Lower leg skin (tissue), 3 donors: ENCODE data around the gene CCDC102A.

Experiments used
- POLR2A ChIP-seq, 2 donors: fragments of 450-650 bp; IDR thresholded peaks; one replicate each; pipeline ENCODE4 v1.6.1; 2016 to 2017; ENCODE audit warnings: antibody characterized with exemption in 2 of 2, mild to moderate bottlenecking in 1 of 2, moderate library complexity in 1 of 2
- TF ChIP-seq, protein P1 (sequence below), 3 donors: fragments of 450-650 bp; IDR thresholded peaks; one replicate each; pipeline ENCODE4 v1.5.1; 2016; ENCODE audit warnings: antibody characterized with exemption in 3 of 3, mild to moderate bottlenecking in 3 of 3, moderate library complexity in 2 of 3

GRCh38 chr16:57504491-57504890 is 31.9 kb downstream of the CCDC102A start:
- TF ChIP-seq, protein P1, sequence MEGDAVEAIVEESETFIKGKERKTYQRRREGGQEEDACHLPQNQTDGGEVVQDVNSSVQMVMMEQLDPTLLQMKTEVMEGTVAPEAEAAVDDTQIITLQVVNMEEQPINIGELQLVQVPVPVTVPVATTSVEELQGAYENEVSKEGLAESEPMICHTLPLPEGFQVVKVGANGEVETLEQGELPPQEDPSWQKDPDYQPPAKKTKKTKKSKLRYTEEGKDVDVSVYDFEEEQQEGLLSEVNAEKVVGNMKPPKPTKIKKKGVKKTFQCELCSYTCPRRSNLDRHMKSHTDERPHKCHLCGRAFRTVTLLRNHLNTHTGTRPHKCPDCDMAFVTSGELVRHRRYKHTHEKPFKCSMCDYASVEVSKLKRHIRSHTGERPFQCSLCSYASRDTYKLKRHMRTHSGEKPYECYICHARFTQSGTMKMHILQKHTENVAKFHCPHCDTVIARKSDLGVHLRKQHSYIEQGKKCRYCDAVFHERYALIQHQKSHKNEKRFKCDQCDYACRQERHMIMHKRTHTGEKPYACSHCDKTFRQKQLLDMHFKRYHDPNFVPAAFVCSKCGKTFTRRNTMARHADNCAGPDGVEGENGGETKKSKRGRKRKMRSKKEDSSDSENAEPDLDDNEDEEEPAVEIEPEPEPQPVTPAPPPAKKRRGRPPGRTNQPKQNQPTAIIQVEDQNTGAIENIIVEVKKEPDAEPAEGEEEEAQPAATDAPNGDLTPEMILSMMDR (IDR thresholded peaks at IDR 0.05): no peak
- TF ChIP-seq POLR2A (IDR thresholded peaks at IDR 0.05): no peak
